Fibroblast of gingiva (primary cell): ENCODE data around the gene AKAP11.

Experiments
- DNase-seq: peaks from one replicate; pipeline ENCODE4 v3.0.0-alpha.2; 2011; ENCODE audit warnings: low read depth

The AKAP11 gene

DNA sequence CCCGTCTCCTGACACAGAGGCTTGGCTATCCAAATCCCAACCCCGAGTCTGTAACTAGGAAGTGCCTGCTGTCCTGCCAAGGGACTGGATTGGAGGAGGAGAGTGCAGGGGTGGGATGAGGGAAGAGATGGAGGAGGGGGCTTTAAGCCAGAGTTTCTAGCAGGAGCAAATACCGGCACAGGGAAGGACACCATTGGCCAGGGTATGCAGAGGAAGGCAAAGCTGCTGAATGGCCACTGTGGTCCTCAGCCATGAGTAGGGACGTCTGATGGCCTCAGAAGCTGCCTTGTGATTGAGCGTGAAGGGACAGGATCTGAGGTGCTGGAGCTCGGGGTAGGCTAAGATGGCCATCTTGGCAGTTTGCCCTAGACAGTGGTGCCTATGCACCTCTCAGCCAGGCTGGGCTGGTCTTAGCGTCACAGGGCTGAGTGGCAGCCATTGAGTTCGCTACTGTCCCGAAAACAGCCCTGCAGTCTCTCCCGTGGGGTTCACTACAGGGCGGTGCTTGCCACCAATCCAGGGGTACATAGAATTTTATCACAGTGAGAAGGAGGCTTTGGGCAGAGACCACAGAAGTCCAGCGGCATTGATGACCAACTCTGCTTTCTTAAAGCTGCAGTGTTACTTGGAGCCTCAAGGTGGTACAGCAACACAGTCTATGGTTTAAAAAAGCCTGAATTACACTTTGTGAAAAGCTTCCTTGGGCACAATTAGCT lies 61.8 kb downstream of the AKAP11 start:
- peak; percentile 42 for DNase-seq

DNA sequence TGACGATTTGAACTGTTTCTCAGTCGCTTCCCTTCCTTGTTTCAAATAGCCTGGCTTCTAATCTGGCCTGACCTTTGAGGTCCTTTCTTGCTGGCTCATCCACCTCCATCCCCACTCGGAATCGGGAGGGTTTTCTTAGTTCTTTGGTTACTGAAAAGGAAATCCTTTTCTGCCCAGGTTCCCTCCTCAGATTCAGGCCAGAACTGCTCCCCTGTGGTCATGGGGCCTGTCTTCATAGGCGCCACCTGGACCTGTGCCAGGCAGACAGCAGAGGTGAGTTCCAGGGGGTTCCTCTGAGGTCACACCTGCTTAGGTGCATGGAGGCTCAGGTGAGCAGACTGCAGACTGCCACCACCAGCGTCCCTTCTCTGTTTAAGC lies 62.4 kb downstream of the AKAP11 start:
- no peak for DNase-seq

DNA sequence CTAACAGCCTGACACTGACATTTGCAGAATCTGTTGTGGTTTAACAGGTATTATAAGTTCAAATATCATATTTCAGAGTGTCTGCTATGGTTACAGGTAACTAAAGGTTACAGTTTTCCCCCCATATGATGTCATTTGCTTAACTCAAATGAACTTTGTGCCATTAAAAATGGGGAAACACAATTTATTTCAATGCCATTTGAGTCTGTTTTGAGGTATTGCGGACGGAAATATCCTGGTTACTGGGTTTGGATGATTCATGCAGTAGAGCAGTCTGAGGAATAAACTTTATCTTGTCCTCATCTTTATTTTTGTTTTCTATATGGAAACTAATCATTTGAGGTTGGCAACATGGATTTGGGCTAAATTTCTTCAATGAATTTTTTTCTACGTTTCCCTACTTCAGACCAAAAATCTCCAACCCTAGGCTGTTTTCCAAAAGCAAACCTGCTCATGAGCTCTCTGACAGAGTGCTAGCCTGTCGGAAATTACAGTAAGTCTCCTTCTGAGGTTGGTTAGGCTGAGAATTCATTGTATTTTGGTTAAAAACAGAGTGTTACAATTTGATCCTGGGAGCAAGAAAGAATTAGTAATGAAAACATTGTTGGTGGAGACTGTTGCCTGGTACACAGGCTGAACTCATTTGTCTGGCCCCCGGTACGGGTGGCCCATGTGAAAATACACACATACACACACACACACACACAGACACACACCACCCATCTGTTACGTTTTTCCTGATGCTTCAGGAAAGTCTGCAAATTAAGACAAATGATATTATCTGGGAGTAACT lies 66.1 kb downstream of the AKAP11 start:
- no peak for DNase-seq

DNA sequence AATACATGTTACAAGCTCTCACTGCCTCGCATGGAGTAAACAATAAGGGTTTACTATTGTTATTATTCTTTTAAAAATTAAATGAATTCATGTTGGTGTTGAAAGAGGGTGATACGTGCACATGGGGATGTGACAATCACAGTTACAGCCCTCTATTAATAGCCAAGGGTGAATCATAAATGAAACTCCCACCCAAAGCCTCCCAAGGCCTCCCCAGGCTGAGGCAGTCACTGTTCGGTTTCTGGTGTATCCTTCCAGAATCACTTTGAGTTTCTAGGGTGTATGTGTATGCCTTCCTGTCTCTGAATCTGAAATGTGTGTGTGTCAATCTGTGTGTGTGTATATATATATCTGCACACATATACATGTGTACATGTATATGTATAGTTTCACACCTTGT lies 73.4 kb downstream of the AKAP11 start:
- no peak for DNase-seq

DNA sequence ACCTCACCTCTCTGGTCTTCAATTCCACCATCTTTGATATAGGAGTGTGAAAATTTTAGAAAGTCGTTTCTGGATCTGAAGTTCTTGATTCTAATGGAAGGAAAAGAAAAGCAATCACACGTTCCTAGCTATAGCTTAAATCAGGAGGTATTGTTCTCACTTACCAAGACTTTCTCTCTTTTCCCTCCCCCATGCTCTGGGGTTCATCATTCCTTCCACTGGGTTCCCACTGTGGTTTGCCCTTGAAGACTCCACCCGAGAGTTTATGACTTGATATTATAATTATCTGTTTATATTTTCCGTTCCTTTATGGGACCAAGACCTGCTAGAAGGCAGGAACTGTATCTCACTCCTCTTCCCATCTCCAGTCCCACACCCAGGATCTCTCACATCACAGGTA lies 76.6 kb downstream of the AKAP11 start:
- no peak for DNase-seq

DNA sequence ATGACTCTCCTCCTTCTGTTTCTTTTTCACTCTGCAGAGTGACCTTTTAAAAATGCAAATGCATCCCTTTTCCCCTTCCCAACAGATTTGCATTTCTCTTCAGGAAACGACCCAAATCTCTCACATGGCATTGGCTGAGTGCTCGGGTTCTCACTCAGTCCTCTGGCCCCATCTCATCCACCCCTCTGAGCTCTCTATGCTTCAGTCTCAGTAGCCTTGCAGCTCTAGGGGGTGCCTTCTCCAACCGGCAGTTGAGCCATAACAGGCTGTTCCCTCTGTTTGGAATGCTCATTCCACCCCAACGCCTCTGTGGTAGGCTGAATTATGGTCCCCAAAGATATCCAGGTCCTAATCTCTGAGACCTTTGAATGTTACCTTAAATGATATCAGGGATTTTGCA lies 78.2 kb downstream of the AKAP11 start:
- no peak for DNase-seq

DNA sequence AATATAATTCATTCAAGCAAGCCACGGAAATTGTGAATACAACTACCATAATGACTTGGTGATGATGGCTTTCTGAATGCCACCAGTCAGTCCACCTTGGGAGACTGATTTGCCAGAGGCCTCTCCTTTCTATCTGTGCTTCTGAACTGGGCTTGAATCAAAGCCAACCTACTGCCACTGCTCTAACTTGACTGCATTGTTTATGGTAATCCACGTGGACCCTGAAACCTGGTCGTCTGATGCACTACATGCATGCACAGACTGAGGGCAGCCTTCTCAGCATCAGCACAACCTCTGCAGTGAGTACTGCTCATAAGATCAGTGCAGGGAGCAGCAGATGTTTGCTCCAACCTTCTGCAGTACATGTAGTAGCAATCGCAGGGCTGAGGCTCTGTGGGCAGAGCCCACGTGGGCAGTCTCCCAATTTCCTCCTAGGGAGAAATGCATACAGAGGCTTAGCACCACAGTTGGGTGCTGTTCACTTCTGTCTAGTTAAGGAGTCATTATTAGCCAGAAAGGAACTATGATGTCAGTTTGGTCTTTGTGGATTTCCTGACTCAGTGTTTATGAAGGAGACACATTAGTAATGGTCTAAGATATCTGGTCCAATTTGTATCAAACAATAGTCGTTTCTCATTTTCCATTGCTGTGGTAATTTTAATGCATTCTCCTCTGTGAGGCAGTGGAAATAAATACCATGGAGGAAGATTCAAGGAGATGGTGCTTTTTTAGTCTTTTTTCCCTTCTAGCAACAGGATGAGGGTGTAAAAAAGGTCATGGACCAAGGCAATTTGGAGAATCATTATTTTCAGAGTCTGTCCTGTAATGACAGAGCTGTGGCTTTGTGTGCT lies 82.5 kb downstream of the AKAP11 start:
- no peak for DNase-seq

DNA sequence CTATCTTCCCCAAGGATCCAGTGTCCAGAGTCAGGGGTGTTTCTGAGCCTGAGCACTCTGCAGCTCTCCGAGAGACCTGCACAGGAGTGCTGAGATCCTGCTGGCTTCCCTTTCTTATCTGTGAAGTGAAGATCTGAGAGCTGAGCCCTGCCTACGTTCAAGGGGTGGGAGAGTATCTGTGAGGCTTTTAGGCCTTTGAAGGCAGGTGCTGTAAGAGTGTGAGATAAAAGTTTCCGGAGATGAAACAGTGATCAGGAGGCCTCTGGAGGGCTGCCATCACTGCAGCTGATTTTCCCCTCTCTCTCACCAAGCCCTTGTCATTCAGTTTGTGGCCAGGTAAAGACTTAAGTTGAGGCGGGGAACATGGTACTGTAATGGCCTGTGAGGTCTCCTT lies 83.1 kb downstream of the AKAP11 start:
- DNase-seq: no peak

DNA sequence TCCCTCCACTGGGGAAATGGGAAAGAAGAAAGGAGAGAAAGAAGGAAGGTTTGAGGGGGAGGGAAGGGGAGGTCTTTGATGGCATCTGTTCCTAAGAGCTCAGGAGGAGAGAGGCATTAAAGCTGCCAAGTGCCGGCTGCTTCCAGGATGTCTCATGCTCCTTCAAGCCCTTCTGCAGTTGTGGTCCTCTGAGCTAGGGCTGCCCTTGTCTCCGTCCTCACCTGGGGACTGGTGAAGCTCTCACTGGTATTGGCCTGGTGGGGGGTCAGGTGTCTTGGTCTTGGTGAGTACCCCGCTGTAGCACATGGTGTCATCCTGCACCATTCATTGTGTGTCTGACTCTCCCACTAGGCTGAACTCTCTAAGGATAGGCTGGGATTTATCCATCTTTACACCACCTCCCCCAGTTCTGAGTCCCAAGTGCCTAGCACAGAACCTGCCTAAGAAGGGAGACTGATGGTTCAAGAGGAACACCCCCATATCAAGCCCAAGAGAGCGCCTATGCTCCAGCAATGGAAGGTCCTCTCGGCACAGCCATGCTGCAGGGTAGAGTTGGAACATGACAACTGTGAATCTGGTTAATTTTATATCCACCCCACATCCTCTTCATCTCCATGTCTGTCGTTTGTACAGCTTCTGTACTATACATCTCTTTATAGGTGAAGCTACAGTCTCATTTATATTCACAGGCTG lies 83.7 kb downstream of the AKAP11 start:
- no peak for DNase-seq

DNA sequence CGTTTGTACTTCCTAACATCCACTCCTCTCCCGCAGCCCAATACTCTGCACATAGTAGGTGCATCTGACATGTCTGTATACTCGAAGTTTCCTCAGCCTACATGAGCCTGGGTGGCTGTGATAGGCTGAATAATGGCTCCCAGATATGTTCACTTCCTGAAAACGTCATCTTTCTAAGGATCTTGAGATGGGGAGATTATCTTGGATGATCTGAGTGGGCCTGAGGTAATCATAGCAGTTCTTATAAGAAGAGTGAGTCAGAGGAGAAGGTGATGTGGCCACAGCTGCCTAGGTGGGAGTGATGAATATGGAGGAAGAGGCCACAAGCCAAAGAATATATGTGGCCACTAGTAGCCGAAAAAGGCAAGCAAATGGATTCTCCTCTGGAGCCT lies 84.2 kb downstream of the AKAP11 start:
- DNase-seq: no peak

DNA sequence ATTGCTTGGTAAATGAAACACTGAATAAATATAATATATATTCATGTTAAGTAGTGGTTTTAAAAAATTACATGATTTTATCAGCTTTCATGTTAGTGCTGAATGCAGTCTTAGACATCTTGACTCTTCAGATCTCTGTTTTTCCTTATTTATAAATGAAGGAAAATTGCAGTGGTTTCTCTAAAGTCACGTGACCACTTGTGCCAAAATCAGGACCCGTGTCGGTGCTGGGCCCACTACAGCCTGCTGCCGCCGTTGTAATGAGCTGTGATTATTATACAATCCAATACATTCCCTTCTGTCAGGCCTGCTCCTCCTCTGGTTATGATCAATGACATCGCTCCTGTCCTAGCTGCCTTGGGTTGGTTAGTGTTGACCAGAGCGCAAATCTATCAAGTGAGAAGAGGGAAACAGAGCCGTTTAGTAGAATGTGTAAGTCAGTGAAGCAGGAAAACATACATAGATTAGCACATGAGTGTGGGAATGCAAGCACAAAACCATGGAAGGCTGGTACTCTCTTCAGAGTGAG lies 88.2 kb downstream of the AKAP11 start:
- DNase-seq: no peak

DNA sequence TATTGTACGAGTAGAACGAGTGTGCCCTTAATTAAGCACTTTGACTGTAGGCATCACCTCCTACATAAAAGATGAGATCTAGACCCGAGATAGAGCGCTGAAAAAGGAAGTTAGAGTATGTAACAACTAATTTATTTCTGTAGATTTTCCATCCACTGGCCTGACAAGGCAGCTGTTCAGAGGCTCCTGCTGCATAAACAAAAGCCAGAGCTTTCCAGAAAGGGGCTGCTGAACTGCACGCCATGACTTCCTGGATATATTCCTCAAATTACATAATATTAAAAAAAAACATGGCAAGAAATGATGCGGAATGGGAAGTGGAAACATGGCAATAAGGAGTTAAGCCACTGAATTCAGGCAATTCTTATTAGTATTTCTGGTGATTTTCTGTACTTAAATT lies 89.7 kb downstream of the AKAP11 start:
- DNase-seq: no peak

DNA sequence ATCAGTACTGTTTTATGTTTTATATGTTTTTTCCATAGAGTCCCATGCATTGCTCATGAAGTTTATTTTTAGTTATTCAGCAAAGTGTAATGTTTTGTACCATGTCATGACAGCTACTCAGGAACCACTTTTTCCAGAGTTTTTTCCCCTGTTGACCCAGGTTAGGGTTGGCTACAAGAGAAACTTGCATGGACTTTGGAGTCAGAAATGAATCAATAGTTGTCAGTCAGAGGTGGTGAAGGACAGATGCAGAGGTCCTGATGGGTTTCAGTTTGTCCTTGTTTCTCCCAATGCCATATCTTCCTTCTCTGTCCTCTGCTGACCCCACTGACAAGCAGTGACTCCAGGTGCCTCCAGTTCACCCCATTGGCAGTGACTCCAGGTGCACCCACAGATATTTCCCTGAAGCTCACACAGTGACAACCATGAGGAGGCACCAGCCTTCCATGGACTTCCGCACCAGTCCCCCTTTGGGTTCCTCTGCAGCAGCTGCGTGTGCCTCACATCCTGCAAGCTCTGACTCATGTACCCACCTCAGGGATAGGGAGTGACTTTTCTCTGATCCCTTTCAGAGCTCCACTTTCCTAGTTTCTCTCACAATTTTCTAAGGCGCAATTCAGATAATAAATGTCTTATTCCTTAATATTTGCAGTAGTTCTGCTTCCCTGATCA lies 92.1 kb downstream of the AKAP11 start:
- DNase-seq: no peak

DNA sequence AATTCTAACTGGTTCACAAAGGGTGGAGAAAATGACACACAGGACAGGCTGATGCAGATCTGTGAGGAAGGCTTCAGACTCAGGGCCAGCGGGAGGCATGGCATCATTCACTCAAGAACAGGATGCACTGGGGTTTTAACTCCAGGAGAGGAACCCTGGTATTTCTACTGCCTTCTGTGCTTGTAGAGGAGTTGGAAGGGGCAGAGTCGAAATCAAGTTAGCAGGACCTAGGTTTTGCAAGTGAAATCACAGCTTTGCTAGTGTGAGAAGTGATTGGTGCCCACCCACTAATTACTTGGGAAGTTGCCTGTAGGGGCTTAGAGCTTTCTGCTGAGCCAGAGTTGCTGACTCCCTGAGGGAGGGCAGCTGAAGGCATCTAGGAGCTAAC lies 92.7 kb downstream of the AKAP11 start:
- no peak for DNase-seq

DNA sequence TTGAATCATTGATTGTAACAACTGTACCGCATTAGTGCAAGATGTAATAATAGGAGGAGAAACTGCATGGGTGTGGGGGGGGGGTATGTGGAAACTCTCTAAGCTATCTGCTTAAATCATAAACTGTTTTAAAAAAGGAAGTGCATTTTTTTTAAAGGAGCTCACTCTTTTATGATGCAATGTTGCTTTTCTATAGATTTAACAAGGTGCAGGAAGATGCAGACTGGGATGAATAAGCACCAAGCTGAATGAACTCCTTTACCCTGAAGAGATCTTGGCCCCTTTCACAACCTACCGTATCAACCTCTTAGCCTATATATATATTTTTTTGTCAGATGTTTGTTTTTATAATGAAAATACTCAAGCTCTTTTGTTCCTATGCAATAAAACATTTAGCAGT lies 95.9 kb downstream of the AKAP11 start:
- DNase-seq: no peak

DNA sequence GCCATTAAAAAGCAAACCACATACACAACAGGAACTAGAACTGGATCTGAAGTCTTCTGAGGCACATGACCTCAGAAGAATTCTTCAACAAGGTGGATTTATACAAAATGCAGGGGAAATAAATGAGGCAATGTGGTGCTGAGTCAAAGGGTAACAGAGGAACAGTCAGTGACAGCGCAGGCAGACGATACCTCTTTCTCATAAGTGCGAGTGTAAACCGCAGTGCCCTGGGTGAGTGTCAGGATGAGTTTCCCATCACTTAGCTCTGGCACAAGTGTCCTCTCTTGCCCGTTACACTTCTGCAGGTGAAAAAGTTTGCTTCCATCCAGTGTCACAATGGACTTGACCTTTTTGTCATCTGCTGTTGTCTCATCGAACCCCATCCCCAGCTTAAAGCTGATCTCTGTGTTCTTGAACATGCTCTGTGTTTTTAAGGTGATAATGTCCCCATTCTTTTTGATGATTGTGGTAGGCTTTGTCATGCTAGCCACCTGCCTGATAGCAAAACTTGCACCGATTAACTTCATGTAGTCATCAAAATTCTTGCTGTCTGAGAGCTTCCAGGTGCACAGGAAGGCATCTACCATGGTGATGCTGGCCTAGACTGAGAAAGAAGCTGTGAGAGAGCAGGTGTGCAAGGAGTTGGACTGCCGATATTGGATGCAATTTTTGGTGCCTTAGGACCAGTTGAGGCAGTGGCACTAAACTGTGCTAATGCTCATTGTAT lies 97.3 kb downstream of the AKAP11 start:
- no peak for DNase-seq

DNA sequence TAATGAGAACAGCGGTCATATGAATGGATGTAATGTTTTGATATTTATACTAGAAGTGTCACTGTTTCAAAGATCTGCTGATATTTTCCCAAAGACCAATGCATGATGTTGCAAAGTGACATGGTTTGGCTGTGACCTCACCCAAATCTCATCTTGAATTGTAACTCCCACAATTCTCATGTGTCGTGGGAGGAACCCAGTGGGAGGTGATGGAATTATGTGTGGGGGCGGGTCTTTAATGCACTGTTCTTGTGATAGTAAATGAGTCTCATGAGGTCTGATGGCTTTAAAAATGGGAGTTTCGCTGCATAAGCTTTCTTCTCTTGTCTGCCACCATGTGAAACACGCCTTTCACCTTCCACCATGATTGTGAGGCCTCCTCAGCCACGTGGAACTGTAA lies 98.3 kb downstream of the AKAP11 start:
- no peak for DNase-seq
